ENCODE results near the gene ACOXL.

The ACOXL gene

GRCh38 chr2:110755491-110756078 lies 23.2 kb downstream of the ACOXL start:
- no peak for DNase-seq (ENCODE audit: low read depth)

GRCh38 chr2:110759411-110759810 lies 27.0 kb downstream of the ACOXL start:
- DNase-seq (ENCODE audit: low read depth), result no peak

GRCh38 chr2:110764931-110765330 lies 32.6 kb downstream of the ACOXL start:
- no peak for DNase-seq (ENCODE audit: low read depth)

GRCh38 chr2:110766291-110766690 lies 33.9 kb downstream of the ACOXL start:
- DNase-seq (ENCODE audit: low read depth), result no peak

- no peak for DNase-seq (ENCODE audit: low read depth)
Observed at GRCh38 chr2:110768591-110768990, 36.2 kb downstream of the ACOXL start.

- no peak for DNase-seq (ENCODE audit: low read depth)
Observed at GRCh38 chr2:110770404-110770958, 38.1 kb downstream of the ACOXL start.

- no peak for DNase-seq (ENCODE audit: low read depth)
Observed at GRCh38 chr2:110770959-110771431, 38.6 kb downstream of the ACOXL start.

- DNase-seq (ENCODE audit: low read depth), result no peak
Observed at GRCh38 chr2:110771547-110772382, 39.4 kb downstream of the ACOXL start.

- DNase-seq (ENCODE audit: low read depth), result no peak
Observed at GRCh38 chr2:110772383-110772755, 40.0 kb downstream of the ACOXL start.

GRCh38 chr2:110773401-110773921 lies 41.1 kb downstream of the ACOXL start:
- DNase-seq (ENCODE audit: low read depth), result no peak

- DNase-seq (ENCODE audit: low read depth), result no peak
Observed at GRCh38 chr2:110774701-110775100, 42.3 kb downstream of the ACOXL start.

- DNase-seq (ENCODE audit: low read depth), result no peak
Observed at GRCh38 chr2:110777531-110778311, 45.3 kb downstream of the ACOXL start.

- no peak for DNase-seq (ENCODE audit: low read depth)
Observed at GRCh38 chr2:110780461-110780860, 48.1 kb downstream of the ACOXL start.

- DNase-seq (ENCODE audit: low read depth), result no peak
Observed at GRCh38 chr2:110783196-110783873, 51.0 kb downstream of the ACOXL start.

- DNase-seq (ENCODE audit: low read depth), result no peak
Observed at GRCh38 chr2:110784047-110784631, 51.8 kb downstream of the ACOXL start.

- no peak for DNase-seq (ENCODE audit: low read depth)
Observed at GRCh38 chr2:110785439-110785838, 53.1 kb downstream of the ACOXL start.

GRCh38 chr2:110788976-110789375 lies 56.6 kb downstream of the ACOXL start:
- no peak for DNase-seq (ENCODE audit: low read depth)

- no peak for DNase-seq (ENCODE audit: low read depth)
Observed at GRCh38 chr2:110789706-110790105, 57.3 kb downstream of the ACOXL start.

GRCh38 chr2:110790907-110791306 lies 58.5 kb downstream of the ACOXL start:
- DNase-seq (ENCODE audit: low read depth), result no peak

- DNase-seq (ENCODE audit: low read depth), result no peak
Observed at GRCh38 chr2:110791435-110791834, 59.1 kb downstream of the ACOXL start.

- DNase-seq (ENCODE audit: low read depth), result no peak
Observed at GRCh38 chr2:110793034-110793433, 60.7 kb downstream of the ACOXL start.

All from stimulated activated CD8-positive, alpha-beta memory T cell treated with anti-CD3 and anti-CD28 coated beads, Interleukin-12 subunit alpha, Interleukin-12 subunit beta, amount 100 ng/mL, for 4 hours (primary cell).